ENCODE data around the gene CDC27.
A peak's percentile ranks its signal among the peaks of the same experiment; 100 is the strongest.
"Not testable (repeated sequence)": the region's sequence is repeated elsewhere in the genome, so short reads cannot be mapped to it uniquely, and the experiment has no call there.

Gene CDC27

GRCh38 chr17:47218896-47219430, 29.9 kb upstream of the CDC27 start:
- no peak for DNase-seq

- DNase-seq = not testable (repeated sequence)
Observed at GRCh38 chr17:47217279-47217678, 28.2 kb upstream of the CDC27 start.

- DNase-seq = not testable (repeated sequence)
Observed at GRCh38 chr17:47216821-47217220, 27.7 kb upstream of the CDC27 start.

GRCh38 chr17:47214931-47215330, 25.8 kb upstream of the CDC27 start:
- DNase-seq = no peak

GRCh38 chr17:47213540-47213939, 24.4 kb upstream of the CDC27 start:
- DNase-seq = no peak

GRCh38 chr17:47212458-47212857, 23.4 kb upstream of the CDC27 start:
- DNase-seq = no peak

- no peak for DNase-seq
Observed at GRCh38 chr17:47210779-47211178, 21.7 kb upstream of the CDC27 start.

GRCh38 chr17:47210105-47210504, 21.0 kb upstream of the CDC27 start:
- DNase-seq = peak; percentile 39

GRCh38 chr17:47209499-47209898, 20.4 kb upstream of the CDC27 start:
- no peak for DNase-seq

- DNase-seq = peak; percentile 33
Observed at GRCh38 chr17:47208744-47209488, 19.8 kb upstream of the CDC27 start, which contains the start of gene MYL4. MYL4 (plus strand) TSS chr17:47209348; CDS start chr17:47209423, 75 bp downstream.

- DNase-seq = no peak
Observed at GRCh38 chr17:47207143-47208067, 18.3 kb upstream of the CDC27 start.

GRCh38 chr17:47205419-47205963, 16.4 kb upstream of the CDC27 start:
- DNase-seq = peak; percentile 91

GRCh38 chr17:47204722-47205418, 15.8 kb upstream of the CDC27 start:
- DNase-seq = peak; percentile 48

GRCh38 chr17:47203984-47204721, 15.1 kb upstream of the CDC27 start:
- DNase-seq = peak; percentile 68

- no peak for DNase-seq
Observed at GRCh38 chr17:47201166-47201565, 12.1 kb upstream of the CDC27 start.

GRCh38 chr17:47200325-47200664, 11.2 kb upstream of the CDC27 start:
- no peak for DNase-seq

GRCh38 chr17:47199627-47200324, 10.7 kb upstream of the CDC27 start:
- no peak for DNase-seq

- DNase-seq = no peak
Observed at GRCh38 chr17:47197821-47198220, 8.7 kb upstream of the CDC27 start.

GRCh38 chr17:47193931-47194511, 4.9 kb upstream of the CDC27 start:
- DNase-seq = no peak

GRCh38 chr17:47192554-47192953, 3.5 kb upstream of the CDC27 start:
- DNase-seq = peak; percentile 28

- no peak for DNase-seq
Observed at GRCh38 chr17:47190770-47191169, 1.7 kb upstream of the CDC27 start.
